ENCODE results near the gene BARX2.

- TF ChIP-seq ZNF274 (IDR thresholded peaks at IDR 0.05; ENCODE audit: low read depth, low read length) = no peak
- TF ChIP-seq CTCF (IDR thresholded peaks at IDR 0.05 in 2 of 3, conservative IDR thresholded peaks at IDR 0.05 in 1 of 3; ENCODE audit: borderline replicate concordance in 1 of 3, insufficient read depth in 1 of 3, low read depth in 2 of 3, low read length in 2 of 3) = no peak
- TF ChIP-seq ZFX (IDR thresholded peaks at IDR 0.05) = no peak
- TF ChIP-seq RAD21 (IDR thresholded peaks at IDR 0.05; ENCODE audit: low read depth) = no peak
- TF ChIP-seq EZH2 (IDR thresholded peaks at IDR 0.05) = no peak
- no peak for TF ChIP-seq POLR2A (IDR thresholded peaks at IDR 0.05; ENCODE audit: borderline replicate concordance, extremely low read depth, insufficient read depth, insufficient read length)
- TF ChIP-seq FOSL1 (IDR thresholded peaks at IDR 0.05; ENCODE audit: low read depth) = no peak
- no peak for TF ChIP-seq SRF (IDR thresholded peaks at IDR 0.05; ENCODE audit: low read depth)
- no peak for TF ChIP-seq EGR1 (IDR thresholded peaks at IDR 0.05; ENCODE audit: low read depth)
- TF ChIP-seq ZBTB33 (IDR thresholded peaks at IDR 0.05; ENCODE audit: extremely low read depth, insufficient replicate concordance, low read length) = no peak
Measured at GRCh38 chr11:129384415-129384814, 8.8 kb downstream of the BARX2 start.
